GM21723 (cell line): ENCODE measurements around the gene COMMD9.

Source experiments
- ATAC-seq: cut with Tn5 transposase; IDR thresholded peaks from one replicate; pipeline ENCODE4 v1.9.1; 2021; ENCODE audit warnings: mild to moderate bottlenecking, moderate library complexity; ENCODE audit not compliant: unreplicated experiment

Gene COMMD9

GRCh38 chr11:36258730-36259360 is 30.4 kb downstream of the COMMD9 start:
- ATAC-seq, result no peak

- ATAC-seq, result no peak
These were observed 31.9 kb downstream of the COMMD9 start for GRCh38 chr11:36257351-36257750.

- ATAC-seq, result no peak
These were observed 34.5 kb downstream of the COMMD9 start for GRCh38 chr11:36254713-36255112.

GRCh38 chr11:36253238-36253637 is 36.0 kb downstream of the COMMD9 start:
- no peak for ATAC-seq

- no peak for ATAC-seq
These were observed 37.4 kb downstream of the COMMD9 start for GRCh38 chr11:36251823-36252222.

- ATAC-seq, result no peak
These were observed 40.0 kb downstream of the COMMD9 start for GRCh38 chr11:36249246-36249645.

- no peak for ATAC-seq
These were observed 40.8 kb downstream of the COMMD9 start for GRCh38 chr11:36248436-36248835.

- ATAC-seq, result no peak
These were observed 41.7 kb downstream of the COMMD9 start for GRCh38 chr11:36247493-36247892.

GRCh38 chr11:36243641-36244040 is 45.6 kb downstream of the COMMD9 start:
- ATAC-seq, result no peak

GRCh38 chr11:36241497-36241896 is 47.7 kb downstream of the COMMD9 start:
- no peak for ATAC-seq

- ATAC-seq, result no peak
These were observed 48.4 kb downstream of the COMMD9 start for GRCh38 chr11:36240801-36241200.

GRCh38 chr11:36240173-36240572 is 49.1 kb downstream of the COMMD9 start:
- ATAC-seq, result no peak

GRCh38 chr11:36239636-36240035 is 49.6 kb downstream of the COMMD9 start:
- ATAC-seq, result no peak

- no peak for ATAC-seq
These were observed 50.3 kb downstream of the COMMD9 start for GRCh38 chr11:36238881-36239280.

- no peak for ATAC-seq
These were observed 51.1 kb downstream of the COMMD9 start for GRCh38 chr11:36238036-36238631.

GRCh38 chr11:36237391-36237790 is 51.8 kb downstream of the COMMD9 start:
- no peak for ATAC-seq

GRCh38 chr11:36235750-36236149 is 53.5 kb downstream of the COMMD9 start:
- ATAC-seq, result no peak

- ATAC-seq, result no peak
These were observed 54.4 kb downstream of the COMMD9 start for GRCh38 chr11:36234825-36235224.

GRCh38 chr11:36233204-36233603 is 56.0 kb downstream of the COMMD9 start:
- ATAC-seq, result no peak

- no peak for ATAC-seq
These were observed 58.2 kb downstream of the COMMD9 start for GRCh38 chr11:36230779-36231699.

- ATAC-seq, result no peak
These were observed 60.0 kb downstream of the COMMD9 start for GRCh38 chr11:36229091-36229705.
